GM18867 (cell line): ENCODE results near the gene CD19.
"Not testable (repeated sequence)": the region's sequence is repeated elsewhere in the genome, so short reads cannot be mapped to it uniquely, and the experiment has no call there.

ENCODE experiments used
- ATAC-seq: cut with Tn5 transposase; IDR thresholded peaks from one replicate; pipeline ENCODE4 v1.9.1; 2021; ENCODE audit warnings: mild to moderate bottlenecking, moderate library complexity; ENCODE audit not compliant: unreplicated experiment

Gene CD19

DNA sequence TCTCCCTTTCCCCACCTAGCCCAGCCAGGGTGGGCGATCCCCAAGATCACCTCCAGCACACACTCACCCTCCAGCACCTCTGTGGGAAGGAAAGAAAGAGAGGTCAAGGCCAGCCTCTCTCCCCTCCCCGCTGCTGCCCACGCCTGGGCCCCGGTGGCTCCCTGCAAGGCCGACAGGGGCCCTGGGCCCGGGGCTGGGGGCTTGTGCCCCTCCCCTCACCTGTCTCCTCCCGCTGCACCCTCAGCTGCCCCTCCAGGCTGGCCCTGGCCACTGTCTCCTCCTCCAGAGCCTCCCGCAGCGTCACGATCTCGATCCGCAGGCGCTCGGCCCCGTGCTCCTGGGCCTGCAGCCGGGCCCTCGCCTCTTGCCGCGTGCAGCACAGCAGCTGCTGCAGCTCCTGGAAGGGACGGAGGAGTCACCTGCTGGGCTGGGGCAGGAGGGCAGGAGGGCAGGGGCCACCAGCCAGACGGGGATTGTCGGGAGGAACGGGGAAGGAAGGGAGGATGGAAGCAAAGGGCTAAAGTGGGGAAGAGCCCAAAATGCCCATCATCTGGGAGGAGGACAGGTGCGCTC is 25.9 kb upstream of the CD19 start:
- no peak for ATAC-seq

DNA sequence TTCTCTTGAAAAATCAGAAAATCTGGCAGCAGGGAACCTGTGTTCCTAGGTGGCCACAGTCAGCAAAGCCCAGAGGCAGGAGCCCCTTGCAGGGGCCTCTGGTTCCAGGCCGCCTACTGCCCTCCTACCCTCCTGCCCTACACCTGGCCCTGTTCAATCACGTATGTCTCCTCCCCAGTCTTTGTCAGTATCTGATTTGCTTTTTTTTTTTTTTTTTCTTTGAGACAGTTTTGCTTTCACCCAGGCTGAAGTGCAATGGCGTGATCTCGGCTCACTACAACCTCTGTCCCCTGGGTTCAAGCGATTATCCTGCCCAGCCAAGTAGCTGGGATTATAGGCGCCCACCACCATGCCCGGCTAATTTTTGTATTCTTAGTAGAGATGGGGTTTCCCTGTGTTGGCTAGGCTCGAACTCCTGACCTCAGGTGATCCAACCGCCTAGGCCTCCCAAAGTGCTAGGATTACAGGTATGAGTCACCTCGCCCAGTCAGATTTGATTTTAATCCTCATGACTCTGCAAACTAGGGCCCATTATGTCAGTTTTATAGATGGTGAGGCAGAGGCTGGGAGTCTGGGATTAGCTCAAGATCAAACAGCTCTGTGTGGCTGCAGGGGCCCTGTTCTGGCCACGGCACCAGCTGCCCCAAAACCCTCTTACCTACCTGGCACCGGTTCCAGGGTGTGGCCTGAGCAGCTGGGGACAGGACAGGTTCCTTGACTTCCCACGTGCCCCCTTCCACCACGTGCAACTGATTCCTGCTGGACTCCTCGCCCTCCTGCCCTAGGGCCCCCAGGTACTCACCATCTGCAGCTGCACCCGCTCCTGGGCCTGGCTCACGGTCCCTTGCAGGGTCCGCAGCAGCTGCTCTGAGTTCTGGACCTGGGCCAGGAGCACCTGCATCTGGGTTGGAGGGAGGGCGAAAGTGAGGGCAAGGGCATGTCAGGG is 21.4 kb upstream of the CD19 start:
- no peak for ATAC-seq

DNA sequence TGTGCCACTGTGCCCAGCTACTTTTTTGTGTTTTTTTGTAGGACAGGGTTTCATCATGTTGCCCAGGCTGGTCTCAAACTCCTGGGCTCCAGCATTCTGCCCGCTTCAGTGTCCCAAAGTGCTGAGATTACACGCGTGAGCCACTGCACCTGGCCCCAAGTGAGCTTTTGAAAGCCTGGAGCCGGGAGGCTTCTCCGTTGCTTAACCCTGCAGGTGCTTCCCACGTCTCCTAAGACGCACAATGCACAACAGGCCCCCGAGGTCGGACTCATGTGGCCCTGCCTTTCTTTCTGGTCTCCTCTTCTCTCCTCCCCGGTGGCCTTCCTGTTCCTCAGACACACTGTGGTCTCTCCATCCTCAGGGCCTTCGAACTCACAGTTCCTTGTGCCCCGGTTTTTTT is 19.2 kb upstream of the CD19 start:
- no peak for ATAC-seq

DNA sequence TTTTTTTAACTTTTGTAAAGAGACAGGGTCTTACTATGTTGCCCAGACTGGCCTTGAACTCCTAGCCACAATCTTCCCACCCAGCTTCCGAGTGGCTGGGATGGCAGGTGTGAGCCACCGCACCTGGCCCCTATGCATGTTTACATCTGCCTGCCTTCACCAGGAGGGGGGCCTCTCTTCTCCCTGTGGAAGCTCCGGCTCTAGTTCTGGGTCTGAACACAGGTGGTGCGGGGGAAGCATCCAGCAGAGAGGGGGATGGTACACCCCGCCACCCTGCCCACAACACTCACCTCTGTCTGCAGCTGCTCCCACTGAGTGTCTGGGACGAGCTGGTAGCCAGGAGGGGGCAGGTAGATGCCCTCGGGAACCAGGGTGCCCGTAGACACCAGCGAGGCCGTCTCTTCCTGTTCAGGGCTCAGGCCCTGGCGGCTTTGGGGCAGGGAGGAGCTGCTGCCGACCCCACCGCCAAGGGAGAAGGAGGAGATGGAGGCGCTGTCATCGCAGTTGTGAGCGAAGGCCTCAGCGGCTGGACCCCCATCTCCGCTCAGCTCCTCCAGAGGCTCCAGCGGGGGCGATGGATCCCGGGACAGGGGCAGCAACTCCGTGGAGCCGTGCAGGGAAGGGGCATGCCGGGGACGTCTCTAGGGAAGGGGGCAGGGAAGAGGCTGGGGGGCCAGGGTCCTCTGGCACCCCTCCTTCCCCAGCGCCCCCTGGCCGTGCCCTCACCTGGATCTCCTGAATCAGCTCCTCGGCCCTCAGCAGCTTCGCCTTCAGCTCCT is 17.6 kb upstream of the CD19 start:
- ATAC-seq = no peak

DNA sequence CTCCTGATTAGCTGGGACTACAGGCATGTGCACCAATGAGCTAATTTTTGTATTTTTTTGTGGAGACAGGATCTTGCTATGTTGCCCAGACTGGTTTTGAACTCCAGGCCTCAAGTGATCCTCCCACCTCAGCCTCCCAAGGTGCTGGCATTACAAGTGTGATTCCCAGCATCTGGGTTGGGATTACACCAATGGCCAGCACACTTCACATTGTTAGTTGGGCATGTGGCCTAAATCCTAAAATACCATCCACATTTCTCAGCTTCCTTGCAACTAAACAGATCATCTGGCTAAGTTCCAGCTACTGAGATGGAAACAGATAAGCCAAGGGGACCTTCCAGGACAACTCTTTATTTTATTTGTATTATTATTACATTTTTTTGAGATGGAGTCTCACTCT is 16.6 kb upstream of the CD19 start:
- ATAC-seq = no peak

DNA sequence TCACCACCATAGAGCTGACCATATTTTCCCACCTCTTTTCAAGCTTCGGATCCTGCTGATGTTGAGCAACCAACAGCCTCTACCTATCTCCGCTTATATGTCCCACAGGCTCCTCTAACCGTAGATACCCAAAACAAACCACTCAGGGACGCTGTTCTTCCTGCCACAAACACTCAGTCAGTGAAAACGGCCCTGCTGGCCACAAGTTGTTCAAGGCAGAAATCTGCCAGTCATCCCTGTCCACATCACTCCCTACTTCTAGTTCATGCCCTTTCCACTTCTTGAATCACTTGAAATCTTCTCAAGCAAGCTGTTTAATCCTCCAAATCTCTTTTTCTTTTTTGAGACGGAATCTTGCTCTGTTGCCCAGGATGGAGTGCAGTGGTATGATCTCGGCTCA is 14.7 kb upstream of the CD19 start:
- no peak for ATAC-seq

DNA sequence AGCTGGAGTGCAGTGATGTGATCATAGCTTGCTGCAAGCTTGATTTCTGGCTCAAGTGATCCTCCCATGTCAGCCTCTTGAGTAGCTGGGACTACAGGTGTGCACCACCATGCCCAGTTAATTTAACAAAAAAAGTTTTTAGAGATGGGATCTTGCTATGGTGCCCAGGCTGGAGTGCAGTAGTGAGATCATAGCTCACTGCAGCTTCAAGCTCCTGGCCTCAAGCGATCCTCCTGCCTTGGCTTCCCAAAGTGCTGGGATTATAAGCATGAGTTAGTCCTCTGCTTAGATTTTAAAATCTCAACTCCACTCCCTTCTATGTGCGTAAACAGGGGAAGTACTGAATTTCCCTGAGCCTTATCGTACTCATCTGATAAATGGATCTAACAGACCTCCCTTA is 13.1 kb upstream of the CD19 start:
- ATAC-seq = no peak

DNA sequence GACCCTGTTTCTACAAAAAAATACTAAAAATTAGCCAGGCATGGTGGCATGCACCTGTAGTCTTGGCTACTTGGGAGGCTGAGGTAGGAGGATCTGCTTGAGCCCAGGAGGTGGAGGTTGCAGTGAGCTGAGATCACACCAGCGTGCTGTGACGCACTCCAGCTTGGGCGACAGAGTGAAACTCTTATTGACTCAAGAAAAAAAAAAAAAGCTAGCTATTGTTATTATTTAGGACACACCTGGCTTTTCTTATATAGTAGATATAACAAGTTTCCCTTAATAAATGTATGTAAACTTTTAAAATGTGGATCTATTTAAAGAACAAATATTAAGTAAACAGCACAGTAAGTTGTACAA is 8.6 kb upstream of the CD19 start:
- no peak for ATAC-seq

DNA sequence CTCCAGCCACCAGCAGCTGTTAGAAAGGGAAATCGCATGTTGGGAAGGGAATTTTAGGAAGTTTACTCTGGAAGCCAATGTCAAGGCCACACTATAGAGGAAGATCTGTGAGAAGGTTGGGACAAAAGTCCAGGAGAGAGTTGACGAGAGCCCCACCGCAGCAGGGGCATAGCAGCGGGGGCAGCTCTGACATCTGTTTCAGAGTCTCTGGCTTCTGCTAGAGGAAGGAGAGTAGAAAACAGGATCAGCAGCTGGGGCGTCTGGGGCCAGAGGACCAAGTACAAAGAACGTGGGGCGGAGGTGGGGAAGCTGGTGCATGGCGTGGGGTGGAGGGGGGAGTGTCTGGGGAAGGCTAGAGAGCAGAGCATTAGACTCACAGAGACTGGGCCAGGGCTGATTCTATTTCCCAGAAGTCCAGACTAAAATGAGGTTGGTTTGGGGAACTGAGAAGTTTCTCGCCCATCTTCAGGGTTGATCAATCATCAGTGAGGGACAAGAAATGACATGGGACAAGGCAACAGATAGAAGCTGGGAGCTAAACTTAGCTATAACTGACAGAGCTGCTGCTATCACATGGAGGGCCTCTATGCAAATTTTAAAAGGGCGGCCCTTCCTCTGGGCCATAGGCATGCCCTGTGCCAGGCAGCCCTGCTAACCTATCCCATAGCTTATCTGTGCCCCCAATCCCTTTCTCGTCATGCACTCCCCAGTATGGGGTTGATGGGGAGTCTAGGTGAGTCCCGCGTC is 7.9 kb upstream of the CD19 start:
- peak; percentile 52 for ATAC-seq

DNA sequence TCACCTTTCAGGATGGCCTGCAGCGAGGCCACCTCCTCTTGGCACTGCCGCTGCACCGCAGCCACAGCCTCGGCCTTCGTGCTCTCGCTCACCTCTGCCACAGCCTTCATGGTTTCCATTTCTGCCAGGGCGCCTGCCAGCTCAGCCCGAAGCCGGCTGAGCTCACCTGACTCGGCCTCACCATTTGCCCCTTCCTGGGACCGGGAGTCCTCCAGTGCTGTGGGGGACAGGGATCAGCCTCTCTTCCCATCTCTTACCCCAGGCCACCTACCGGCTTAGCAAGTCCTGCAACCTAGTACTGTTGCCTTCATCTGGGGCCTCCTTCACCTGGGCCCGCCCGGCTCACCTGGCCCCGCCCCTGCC is 7.4 kb upstream of the CD19 start:
- ATAC-seq = no peak

DNA sequence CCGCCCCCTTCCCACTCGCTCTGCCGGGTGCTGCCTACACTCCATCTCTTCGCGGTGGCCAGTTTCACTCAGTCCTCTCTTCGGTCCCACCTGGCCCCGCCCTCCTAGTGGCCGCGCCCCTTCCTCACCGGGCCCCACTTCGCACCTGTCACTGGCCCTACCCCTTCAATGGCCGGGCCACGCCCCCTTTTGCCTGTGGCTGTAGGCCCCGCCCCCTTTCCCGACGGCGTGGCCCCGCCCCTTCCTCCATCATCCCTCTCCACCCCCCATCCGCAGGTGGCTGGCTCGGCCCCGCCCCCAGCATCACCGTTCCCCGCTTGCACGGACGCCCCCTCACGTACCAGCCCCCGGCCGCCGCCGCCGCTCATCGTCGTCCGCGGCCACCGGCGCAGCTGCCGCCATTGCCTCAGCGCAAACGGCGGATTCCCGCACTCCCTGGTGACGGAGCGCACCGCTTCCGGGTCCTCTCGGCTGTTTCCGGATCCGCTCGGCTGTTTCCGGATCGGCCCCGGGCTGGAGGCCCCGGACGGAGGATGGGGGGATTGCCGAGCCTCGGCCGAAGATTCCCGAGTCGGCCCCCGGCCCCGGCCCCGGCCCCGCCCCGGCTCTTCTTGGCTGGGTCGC is 6.9 kb upstream of the CD19 start, which contains the start of gene RABEP2:
Gene RABEP2 (minus strand): TSS at position 477 of the 624 bp plus-strand sequence. CDS start 75 bp downstream, at position 402.
- peak; percentile 66 for ATAC-seq

DNA sequence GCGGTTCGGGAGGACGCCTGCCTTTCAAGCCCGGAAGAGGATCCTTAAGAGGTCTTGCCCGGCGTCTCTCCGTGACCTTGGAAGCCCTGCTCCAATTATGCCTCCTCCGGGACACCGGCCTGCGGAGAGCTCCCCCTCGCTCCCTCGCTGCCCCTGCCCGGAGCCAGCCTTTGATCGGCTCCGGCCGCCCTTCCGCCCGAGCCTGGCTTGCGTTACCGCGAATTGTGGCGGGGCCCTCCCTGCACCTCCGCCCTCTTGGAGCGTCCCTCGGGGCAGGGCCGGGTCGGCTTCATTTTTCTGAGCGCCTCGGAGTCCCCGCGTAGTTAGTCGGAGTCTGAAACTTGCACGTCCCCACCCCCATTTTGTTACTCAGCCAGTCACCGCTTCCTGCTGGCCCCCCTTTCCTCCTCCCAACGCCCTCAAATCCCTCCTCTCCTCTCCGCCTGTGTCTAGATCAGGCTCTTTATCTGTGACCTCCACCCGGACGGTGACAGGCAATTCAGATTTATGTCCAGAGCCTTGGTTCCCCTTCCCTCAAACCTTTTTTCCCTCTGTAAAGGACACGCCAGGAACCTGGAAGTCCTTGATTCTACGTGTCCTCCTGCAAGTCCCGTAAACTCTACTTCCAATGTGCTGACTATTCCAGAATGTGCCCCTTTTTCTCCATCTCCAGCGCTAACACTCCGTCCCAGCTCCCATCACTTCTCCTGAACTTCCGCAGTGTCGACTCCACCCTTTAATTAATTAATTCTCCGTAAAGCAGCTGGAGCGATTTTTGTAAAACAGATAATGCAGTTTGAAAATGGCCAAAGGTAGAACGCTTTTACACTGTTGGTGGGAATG is 6.2 kb upstream of the CD19 start:
- peak; percentile 30 for ATAC-seq

DNA sequence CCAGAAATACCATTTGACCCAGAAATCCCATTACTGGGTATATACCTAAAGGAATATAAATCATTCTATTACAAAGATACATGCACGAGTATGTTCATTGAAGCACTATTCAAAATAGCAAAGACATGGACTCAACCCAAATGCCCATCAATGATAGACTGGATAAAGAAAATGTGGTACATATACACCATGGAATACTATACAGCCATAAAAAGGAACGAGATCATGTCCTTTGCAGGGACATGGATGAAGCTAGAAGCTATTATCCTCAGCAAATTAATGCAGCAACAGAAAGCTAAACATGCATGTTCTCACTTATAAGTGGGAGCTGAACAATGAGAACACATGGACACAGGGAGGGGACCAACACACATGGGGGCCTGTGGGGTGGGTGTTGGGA is 5.5 kb upstream of the CD19 start:
- ATAC-seq = not testable (repeated sequence)

DNA sequence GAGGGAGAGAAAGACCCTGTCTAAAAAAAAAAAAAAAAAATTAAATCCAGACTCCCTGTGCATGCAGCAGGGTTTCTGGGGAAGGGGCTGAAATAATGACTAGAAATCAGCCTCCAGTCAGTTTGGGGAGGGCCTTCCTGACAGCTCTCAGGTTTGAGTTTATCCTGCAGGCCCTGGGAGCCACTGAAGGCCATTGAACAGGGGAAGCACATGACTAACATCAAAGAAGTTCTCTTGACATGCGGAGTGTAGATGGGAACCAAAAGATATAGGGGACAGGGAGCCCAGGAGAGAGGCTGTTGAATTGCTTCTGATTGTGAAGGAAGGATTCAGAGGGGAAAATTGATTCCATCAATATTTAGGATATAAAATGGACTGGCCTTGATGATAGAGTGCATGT is 4.0 kb upstream of the CD19 start:
- no peak for ATAC-seq

DNA sequence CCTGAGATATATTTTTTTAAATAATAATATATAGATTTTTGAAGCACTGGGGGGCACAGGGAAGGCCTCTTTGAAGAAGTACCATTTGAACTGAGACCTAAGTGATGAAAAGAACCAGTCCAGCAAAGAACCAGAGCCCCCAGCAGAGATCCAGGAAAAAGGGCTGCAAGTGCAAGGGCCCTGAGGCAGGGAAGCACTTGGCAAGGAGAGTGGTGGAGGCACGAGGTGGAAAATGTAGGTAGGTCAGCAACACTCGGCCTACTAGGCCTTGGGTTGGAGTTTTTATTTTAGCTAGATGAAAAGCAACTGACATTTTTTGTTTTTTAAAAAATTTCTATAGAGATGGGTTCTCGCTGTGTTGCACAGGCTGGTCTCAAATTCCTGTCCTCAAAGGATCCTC is 1.6 kb upstream of the CD19 start:
- no peak for ATAC-seq

DNA sequence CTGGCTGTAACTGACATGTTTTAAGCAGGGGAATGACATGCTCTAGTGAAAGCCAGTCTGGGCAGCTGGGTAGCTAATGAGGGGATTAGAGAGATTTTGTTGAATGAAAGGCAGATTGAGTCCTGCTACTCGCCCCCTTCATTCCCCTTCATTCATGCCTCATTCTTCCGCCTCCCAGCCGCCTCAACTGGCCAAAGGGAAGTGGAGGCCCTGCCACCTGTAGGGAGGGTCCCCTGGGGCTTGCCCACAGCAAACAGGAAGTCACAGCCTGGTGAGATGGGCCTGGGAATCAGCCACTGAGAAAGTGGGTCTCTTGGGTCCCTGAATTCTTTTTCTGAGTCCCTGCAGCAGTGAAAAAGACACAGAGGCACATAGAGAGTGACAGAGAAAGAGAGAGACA is 1.1 kb upstream of the CD19 start:
- no peak for ATAC-seq

DNA sequence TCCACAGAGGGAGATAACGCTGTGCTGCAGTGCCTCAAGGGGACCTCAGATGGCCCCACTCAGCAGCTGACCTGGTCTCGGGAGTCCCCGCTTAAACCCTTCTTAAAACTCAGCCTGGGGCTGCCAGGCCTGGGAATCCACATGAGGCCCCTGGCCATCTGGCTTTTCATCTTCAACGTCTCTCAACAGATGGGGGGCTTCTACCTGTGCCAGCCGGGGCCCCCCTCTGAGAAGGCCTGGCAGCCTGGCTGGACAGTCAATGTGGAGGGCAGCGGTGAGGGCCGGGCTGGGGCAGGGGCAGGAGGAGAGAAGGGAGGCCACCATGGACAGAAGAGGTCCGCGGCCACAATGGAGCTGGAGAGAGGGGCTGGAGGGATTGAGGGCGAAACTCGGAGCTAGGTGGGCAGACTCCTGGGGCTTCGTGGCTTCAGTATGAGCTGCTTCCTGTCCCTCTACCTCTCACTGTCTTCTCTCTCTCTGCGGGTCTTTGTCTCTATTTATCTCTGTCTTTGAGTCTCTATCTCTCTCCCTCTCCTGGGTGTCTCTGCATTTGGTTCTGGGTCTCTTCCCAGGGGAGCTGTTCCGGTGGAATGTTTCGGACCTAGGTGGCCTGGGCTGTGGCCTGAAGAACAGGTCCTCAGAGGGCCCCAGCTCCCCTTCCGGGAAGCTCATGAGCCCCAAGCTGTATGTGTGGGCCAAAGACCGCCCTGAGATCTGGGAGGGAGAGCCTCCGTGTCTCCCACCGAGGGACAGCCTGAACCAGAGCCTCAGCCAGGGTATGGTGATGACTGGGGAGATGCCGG is 769 bp downstream of the CD19 start:
- ATAC-seq = no peak

DNA sequence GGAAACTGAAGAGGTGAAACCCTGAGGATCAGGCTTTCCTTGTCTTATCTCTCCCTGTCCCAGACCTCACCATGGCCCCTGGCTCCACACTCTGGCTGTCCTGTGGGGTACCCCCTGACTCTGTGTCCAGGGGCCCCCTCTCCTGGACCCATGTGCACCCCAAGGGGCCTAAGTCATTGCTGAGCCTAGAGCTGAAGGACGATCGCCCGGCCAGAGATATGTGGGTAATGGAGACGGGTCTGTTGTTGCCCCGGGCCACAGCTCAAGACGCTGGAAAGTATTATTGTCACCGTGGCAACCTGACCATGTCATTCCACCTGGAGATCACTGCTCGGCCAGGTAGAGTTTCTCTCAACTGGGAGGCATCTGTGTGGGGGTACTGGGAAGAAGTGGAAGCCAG is 1.4 kb downstream of the CD19 start:
- ATAC-seq = no peak

DNA sequence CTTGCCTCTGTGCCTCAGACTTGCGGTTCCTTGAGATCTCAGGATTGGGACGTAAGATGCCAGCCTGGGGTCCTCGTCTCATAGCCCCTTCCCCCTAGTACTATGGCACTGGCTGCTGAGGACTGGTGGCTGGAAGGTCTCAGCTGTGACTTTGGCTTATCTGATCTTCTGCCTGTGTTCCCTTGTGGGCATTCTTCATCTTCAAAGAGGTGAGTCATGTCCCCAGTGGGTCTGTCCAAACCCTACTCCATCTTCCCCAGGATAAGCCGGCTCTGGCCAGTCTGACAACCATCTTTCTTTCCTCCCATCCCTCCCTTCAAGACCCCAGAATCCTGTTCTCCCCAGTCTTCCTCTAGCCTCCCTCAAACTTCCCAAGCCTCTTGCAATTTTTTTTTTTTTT is 3.6 kb downstream of the CD19 start:
- ATAC-seq = no peak
